Neural progenitor cell (in vitro differentiated cells): Measurements from ENCODE around the gene MN1.

Experiments used
- CTCF ChIP-seq: fragments of 200-600 bp; sonication (generic); IDR thresholded peaks from 2 replicates; pipeline ENCODE4 v1.5.1; 2017; ENCODE audit warnings: antibody characterized with exemption, mild to moderate bottlenecking
- EZH2 ChIP-seq: fragments of 200-600 bp; sonication (generic); IDR thresholded peaks from 2 replicates; pipeline ENCODE4 v1.6.1; 2017; ENCODE audit warnings: antibody characterized with exemption, mild to moderate bottlenecking, moderate library complexity
- EZH2phosphoT487 ChIP-seq: fragments of 200-600 bp; sonication (generic); IDR thresholded peaks from 2 replicates; pipeline ENCODE4 v1.6.1; 2017; ENCODE audit warnings: antibody characterized with exemption

DNA sequence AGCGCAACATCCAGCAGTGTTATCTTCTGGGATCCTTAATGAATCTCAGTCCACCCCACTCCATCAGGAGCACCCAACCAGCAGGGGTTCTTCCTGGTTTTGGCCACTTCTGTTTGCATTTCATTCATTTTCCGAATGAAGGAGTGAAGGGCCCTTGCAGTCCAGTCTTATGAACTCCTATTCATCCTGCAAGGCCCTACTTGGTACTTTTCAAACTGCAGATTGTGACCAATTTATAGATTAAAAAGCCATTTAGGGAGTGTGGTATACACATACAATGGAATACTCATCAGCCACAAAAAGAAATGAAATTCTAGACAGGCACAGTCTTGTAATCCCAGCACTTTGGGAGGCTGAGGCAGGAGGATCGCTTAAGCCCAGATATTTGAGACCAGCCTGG lies 10.2 kb upstream of the MN1 start:
- TF ChIP-seq CTCF (no peak), EZH2 (no peak), EZH2phosphoT487 (no peak)
